ENCODE data around the gene KIAA1328.
"Not testable (repeated sequence)": the region's sequence is repeated elsewhere in the genome, so short reads cannot be mapped to it uniquely, and the experiment has no call there.

The KIAA1328 gene

DNA sequence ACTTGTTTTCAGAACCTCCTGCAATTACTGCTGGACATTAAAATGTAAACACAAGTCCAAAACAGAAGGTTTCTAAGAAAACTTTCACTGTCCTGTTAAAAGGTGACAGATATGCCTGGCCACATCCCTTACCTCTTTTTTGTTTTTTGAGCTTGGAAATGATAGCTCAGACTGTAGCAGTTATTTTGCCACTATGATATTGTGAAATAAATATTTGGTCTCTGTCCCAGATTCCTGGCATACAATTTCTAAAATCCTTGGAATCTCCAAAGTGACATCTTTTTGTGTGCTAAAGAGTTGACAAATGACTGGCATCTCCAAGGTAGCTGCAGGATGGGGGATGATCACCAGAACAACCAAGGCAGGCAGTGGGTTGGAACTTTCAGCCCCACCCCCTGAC, 17.0 kb upstream of the KIAA1328 start:
- Histone ChIP-seq H3K4me2 (ENCODE audit: low read length) (no peak overlapping the region), H3K36me3 (ENCODE audit: insufficient read depth, low read length) (peaks cover 18% of the 10 kb centered on the region), H3K4me3 (ENCODE audit: low read length) (no peak overlapping the region), H3K9ac (ENCODE audit: low read depth, low read length) (no peak overlapping the region), H3K9me3 (replicated peaks; ENCODE audit: low read length) (no peaks in the 10 kb centered on the region), H3K27me3 (ENCODE audit: control insufficient read depth, insufficient read depth, low read length) (no peaks in the 10 kb centered on the region), H3K4me1 (ENCODE audit: control insufficient read depth, insufficient read depth, low read length) (peaks cover 5% of the 10 kb centered on the region)

DNA sequence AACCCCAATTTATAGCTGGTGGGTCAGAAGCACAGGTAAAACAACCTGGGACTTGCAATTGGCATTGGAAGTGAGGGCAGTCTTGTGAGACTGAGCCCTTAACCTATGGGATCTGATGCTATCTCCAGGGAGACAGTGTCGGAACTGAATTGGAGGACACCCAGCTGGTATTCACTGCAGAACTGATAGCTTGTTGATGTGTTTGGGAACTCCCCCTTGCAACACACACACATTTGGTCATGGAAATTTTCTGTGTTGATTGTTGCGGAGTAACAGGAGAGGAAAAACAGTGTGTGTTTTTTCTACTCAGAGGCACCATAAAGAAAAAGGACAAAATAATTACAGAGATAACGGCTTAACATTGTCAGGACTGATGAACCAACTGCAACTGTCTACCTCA, 16.2 kb upstream of the KIAA1328 start:
- H3K9ac ChIP-seq (ENCODE audit: low read depth, low read length) = no peak overlapping the region
- no peaks in the 10 kb centered on the region for H3K27me3 ChIP-seq (ENCODE audit: control insufficient read depth, insufficient read depth, low read length)
- H3K4me2 ChIP-seq (ENCODE audit: low read length) = no peak overlapping the region
- peaks cover 5% of the 10 kb centered on the region for H3K4me1 ChIP-seq (ENCODE audit: control insufficient read depth, insufficient read depth, low read length)
- H3K36me3 ChIP-seq (ENCODE audit: insufficient read depth, low read length) = peaks cover 17% of the 10 kb centered on the region
- no peaks in the 10 kb centered on the region for H3K9me3 ChIP-seq (replicated peaks; ENCODE audit: low read length)
- H3K4me3 ChIP-seq (ENCODE audit: low read length) = no peak overlapping the region

DNA sequence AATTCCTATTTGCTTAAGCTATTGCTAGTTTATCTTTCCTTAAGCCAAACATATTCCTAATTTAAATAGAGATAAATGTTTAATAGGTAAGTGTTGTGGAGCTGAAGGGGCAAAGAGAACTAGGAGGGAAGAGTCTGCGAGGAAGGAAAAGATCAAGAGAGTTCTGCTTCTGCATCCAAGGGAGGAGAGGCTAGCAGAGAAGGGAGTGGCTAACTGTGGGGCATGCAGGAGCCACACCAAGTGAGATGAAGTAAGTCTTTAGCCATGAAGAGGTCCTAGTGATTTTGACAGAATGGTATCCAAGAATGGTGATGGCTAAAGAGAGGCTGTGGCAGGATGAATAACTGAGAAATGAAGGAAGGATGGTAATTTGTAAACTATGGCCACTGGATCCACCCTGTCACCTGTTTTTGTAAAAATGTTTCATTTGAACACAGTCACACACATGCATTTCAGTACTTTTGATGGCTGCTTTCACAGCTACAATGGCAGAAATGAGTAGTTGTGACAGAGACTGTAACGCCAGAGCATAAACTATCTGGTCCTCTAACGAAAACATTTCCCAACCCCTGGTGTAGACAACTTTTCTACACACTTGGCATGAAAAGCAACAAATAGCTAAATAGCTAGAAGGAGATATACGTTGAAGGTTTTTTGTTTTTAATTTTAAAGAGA, 15.7 kb upstream of the KIAA1328 start:
- H3K4me2 ChIP-seq (ENCODE audit: low read length) = no peak overlapping the region

DNA sequence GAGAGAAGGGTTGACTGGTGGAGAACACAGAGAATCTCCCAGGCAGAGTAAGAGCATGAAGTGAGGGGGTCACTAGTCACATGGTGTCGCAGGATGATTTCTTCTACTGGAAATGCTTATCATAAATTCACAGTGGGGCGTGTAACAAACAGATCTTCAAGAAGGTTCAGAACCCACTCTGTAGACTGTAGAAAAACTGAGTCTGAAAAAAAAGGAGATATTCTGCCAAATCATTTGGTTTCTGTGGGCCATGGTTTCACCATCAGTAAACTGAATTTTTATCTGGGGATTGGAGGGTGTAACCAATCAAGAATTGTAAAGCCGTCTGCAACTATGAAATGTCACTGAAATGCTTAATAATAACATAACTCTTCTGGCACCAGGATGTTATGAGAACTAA, 15.1 kb upstream of the KIAA1328 start:
- H3K4me2 ChIP-seq (ENCODE audit: low read length) = no peak overlapping the region
- peaks cover 27% of the 10 kb centered on the region for H3K36me3 ChIP-seq (ENCODE audit: insufficient read depth, low read length)
- H3K9me3 ChIP-seq (replicated peaks; ENCODE audit: low read length) = no peaks in the 10 kb centered on the region
- H3K27me3 ChIP-seq (ENCODE audit: control insufficient read depth, insufficient read depth, low read length) = no peaks in the 10 kb centered on the region
- no peak overlapping the region for H3K9ac ChIP-seq (ENCODE audit: low read depth, low read length)
- peaks cover 3% of the 10 kb centered on the region for H3K4me1 ChIP-seq (ENCODE audit: control insufficient read depth, insufficient read depth, low read length)
- no peak overlapping the region for H3K4me3 ChIP-seq (ENCODE audit: low read length)

More for the DNA sequence above, 15.7 kb upstream of the KIAA1328 start:
- no peak overlapping the region for H3K9ac ChIP-seq (ENCODE audit: low read depth, low read length)
- no peak overlapping the region for H3K4me3 ChIP-seq (ENCODE audit: low read length)
- peaks cover 5% of the 10 kb centered on the region for H3K4me1 ChIP-seq (ENCODE audit: control insufficient read depth, insufficient read depth, low read length)
- H3K9me3 ChIP-seq (replicated peaks; ENCODE audit: low read length) = no peaks in the 10 kb centered on the region
- no peaks in the 10 kb centered on the region for H3K27me3 ChIP-seq (ENCODE audit: control insufficient read depth, insufficient read depth, low read length)
- H3K36me3 ChIP-seq (ENCODE audit: insufficient read depth, low read length) = peaks cover 22% of the 10 kb centered on the region

DNA sequence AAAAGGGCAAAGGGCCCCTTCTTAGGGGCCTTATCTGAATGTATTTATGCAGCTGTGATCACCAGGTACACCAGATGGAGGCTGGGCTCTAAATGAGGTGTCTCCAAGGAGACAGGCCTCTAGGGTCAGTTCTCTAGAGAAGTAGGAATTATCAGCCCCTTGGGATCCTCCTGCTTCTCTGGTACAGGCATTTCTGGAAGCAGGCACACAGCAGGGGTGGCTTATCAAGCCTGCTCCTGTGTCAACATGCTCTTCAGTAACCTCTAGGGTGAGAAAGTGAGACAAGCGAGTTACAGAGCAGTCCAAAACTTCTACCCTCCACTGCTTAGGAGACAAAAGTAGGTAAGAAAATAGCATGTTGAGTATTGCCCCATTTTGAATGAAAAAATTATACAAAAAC, 13.9 kb upstream of the KIAA1328 start:
- no peak overlapping the region for H3K4me2 ChIP-seq (ENCODE audit: low read length)
- peaks cover 30% of the 10 kb centered on the region for H3K36me3 ChIP-seq (ENCODE audit: insufficient read depth, low read length)
- no peaks in the 10 kb centered on the region for H3K9me3 ChIP-seq (replicated peaks; ENCODE audit: low read length)
- no peaks in the 10 kb centered on the region for H3K27me3 ChIP-seq (ENCODE audit: control insufficient read depth, insufficient read depth, low read length)
- no peak overlapping the region for H3K9ac ChIP-seq (ENCODE audit: low read depth, low read length)
- no peak overlapping the region for H3K4me3 ChIP-seq (ENCODE audit: low read length)
- no peaks in the 10 kb centered on the region for H3K4me1 ChIP-seq (ENCODE audit: control insufficient read depth, insufficient read depth, low read length)

DNA sequence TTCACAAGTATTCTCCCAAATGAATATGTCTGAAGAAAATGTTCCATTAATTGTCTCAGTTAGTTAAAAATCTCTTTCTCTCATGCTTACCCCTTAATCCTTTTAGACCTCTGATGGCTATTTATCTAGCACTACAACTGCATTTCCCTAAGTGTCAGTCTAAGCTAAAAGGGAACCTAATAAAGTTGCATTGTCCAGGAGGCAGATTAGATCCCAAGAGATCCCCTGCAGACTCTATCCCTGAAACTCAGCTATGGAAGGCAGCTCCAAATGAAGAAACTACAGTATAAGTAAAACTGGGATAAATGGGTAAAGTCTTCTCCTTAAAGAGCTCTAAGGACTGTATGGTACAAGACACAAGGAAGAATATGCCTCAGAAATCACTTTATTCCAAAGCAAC, 12.8 kb upstream of the KIAA1328 start:
- not testable (repeated sequence) for H3K9me3 ChIP-seq (replicated peaks; ENCODE audit: low read length); H3K4me2 ChIP-seq (ENCODE audit: low read length); H3K9ac ChIP-seq (ENCODE audit: low read depth, low read length); H3K27me3 ChIP-seq (ENCODE audit: control insufficient read depth, insufficient read depth, low read length); H3K4me1 ChIP-seq (ENCODE audit: control insufficient read depth, insufficient read depth, low read length); H3K4me3 ChIP-seq (ENCODE audit: low read length)
- peaks cover 30% of the 10 kb centered on the region for H3K36me3 ChIP-seq (ENCODE audit: insufficient read depth, low read length)

DNA sequence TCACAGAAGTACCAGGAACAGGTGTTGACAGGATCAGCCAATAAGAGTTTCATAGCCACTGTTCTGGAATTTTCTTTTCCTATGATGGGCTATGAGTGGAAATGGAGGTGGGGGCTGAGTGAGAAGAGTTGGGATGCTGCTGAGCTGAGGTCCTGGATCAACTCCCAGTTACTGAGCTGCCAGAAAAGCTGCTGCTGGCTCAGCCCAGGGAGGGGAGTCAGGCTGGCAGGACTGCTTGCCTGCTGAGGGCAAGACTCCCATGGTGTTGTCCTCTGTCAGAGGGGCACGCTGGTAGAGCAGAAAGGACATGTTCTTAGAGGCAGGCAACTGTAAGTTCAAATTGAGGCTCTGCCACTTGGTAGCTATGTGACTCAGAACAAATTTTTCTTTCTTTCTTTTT, 11.9 kb upstream of the KIAA1328 start:
- no peaks in the 10 kb centered on the region for H3K9me3 ChIP-seq (replicated peaks; ENCODE audit: low read length)
- H3K27me3 ChIP-seq (ENCODE audit: control insufficient read depth, insufficient read depth, low read length) = no peaks in the 10 kb centered on the region
- no peak overlapping the region for H3K4me3 ChIP-seq (ENCODE audit: low read length)
- no peak overlapping the region for H3K9ac ChIP-seq (ENCODE audit: low read depth, low read length)
- peaks cover 30% of the 10 kb centered on the region for H3K36me3 ChIP-seq (ENCODE audit: insufficient read depth, low read length)
- no peak overlapping the region for H3K4me2 ChIP-seq (ENCODE audit: low read length)
- H3K4me1 ChIP-seq (ENCODE audit: control insufficient read depth, insufficient read depth, low read length) = no peaks in the 10 kb centered on the region

DNA sequence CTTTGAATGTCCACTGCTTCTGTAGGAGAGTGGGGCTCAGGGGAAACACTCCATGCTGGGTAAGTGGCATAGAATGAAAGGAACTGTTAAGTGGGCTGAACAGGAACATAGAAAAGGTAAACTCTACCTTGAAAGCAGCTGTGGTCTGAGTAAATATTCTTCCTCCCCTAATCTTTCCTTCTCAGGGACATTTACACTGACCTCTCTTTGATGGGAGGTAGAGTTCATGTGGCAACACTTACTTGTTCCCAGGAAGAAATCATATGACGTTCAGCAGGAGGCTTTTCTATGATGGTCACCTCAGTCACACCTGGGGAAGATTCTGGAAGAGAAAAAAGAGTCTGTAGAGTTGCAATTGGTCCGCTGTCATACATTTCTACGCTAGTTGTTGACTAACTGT, 10.3 kb upstream of the KIAA1328 start:
- no peaks in the 10 kb centered on the region for H3K4me1 ChIP-seq (ENCODE audit: control insufficient read depth, insufficient read depth, low read length)
- H3K27me3 ChIP-seq (ENCODE audit: control insufficient read depth, insufficient read depth, low read length) = no peaks in the 10 kb centered on the region
- peaks cover 35% of the 10 kb centered on the region for H3K36me3 ChIP-seq (ENCODE audit: insufficient read depth, low read length)
- H3K4me2 ChIP-seq (ENCODE audit: low read length) = no peak overlapping the region
- no peak overlapping the region for H3K9ac ChIP-seq (ENCODE audit: low read depth, low read length)
- H3K9me3 ChIP-seq (replicated peaks; ENCODE audit: low read length) = no peaks in the 10 kb centered on the region
- no peak overlapping the region for H3K4me3 ChIP-seq (ENCODE audit: low read length)

DNA sequence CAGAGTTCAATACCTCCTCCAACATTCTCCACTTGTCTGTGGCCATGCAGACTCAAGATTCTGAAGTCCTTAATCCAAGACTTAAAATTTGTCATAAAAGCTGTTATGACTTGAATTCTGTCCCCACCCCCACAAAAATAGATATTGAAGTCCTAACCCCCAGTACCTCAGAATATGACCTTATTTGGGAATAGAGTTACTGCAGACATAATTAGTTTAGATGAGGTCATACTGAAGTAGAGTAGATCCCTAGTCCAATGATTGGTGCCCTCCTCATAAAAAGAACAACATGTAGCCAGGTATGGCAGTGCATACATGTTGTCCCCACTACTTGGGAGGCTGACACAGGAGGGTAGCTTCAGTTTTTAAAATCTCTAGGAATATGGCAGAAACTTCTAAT, 9.3 kb upstream of the KIAA1328 start:
- Histone ChIP-seq H3K9me3 (replicated peaks; ENCODE audit: low read length) (no peaks in the 10 kb centered on the region), H3K4me3 (ENCODE audit: low read length) (no peak overlapping the region), H3K4me2 (ENCODE audit: low read length) (no peak overlapping the region), H3K9ac (ENCODE audit: low read depth, low read length) (no peak overlapping the region), H3K4me1 (ENCODE audit: control insufficient read depth, insufficient read depth, low read length) (no peaks in the 10 kb centered on the region), H3K27me3 (ENCODE audit: control insufficient read depth, insufficient read depth, low read length) (no peaks in the 10 kb centered on the region), H3K36me3 (ENCODE audit: insufficient read depth, low read length) (peaks cover 27% of the 10 kb centered on the region)

DNA sequence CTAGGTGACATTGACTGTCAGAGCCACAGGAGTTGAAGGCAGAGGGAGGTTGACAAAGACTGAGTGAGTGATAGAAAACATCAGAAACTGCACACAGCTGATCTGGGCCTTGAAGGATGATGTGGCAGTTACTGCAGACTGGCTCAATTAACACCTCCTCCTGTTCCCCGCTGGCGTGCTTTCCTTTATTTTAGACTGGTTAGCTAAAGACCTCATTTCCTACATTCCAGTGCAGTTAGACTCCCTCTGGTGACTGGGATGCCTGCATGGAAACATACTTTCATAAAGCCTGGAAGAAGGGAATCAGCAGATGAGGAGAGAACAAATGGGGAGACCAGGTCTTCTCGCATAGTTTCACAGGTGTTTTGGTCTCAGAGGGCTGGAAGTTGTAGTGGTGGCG, 7.2 kb upstream of the KIAA1328 start:
- Histone ChIP-seq H3K27me3 (ENCODE audit: control insufficient read depth, insufficient read depth, low read length) (no peaks in the 10 kb centered on the region), H3K36me3 (ENCODE audit: insufficient read depth, low read length) (peaks cover 27% of the 10 kb centered on the region), H3K4me3 (ENCODE audit: low read length) (no peak overlapping the region), H3K9me3 (replicated peaks; ENCODE audit: low read length) (no peaks in the 10 kb centered on the region), H3K4me1 (ENCODE audit: control insufficient read depth, insufficient read depth, low read length) (no peaks in the 10 kb centered on the region), H3K9ac (ENCODE audit: low read depth, low read length) (no peak overlapping the region), H3K4me2 (ENCODE audit: low read length) (no peak overlapping the region)

DNA sequence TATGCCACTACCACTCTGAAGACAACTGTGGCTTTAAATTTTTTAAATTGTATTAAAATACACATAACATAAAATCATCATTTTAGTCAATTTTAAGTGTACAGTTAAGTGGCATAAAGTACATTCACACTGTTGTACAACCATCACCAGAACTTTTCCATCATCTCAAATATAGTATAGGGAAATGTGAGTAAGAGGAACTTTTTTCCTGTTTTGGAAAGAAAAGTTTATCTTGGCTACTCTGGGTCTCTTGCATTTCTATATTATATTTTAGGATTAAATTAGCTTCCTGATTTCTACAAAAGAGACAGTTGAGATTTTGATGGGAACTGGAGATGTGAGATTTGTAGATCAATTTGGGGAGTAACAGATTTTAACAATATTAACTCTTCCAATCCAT, 3.4 kb upstream of the KIAA1328 start:
- Histone ChIP-seq H3K4me1 (ENCODE audit: control insufficient read depth, insufficient read depth, low read length) (peaks cover 16% of the 10 kb centered on the region), H3K9ac (ENCODE audit: low read depth, low read length) (no peak overlapping the region), H3K36me3 (ENCODE audit: insufficient read depth, low read length) (peaks cover 6% of the 10 kb centered on the region), H3K27me3 (ENCODE audit: control insufficient read depth, insufficient read depth, low read length) (no peaks in the 10 kb centered on the region), H3K9me3 (replicated peaks; ENCODE audit: low read length) (no peaks in the 10 kb centered on the region), H3K4me3 (ENCODE audit: low read length) (no peak overlapping the region), H3K4me2 (ENCODE audit: low read length) (no peak overlapping the region)

DNA sequence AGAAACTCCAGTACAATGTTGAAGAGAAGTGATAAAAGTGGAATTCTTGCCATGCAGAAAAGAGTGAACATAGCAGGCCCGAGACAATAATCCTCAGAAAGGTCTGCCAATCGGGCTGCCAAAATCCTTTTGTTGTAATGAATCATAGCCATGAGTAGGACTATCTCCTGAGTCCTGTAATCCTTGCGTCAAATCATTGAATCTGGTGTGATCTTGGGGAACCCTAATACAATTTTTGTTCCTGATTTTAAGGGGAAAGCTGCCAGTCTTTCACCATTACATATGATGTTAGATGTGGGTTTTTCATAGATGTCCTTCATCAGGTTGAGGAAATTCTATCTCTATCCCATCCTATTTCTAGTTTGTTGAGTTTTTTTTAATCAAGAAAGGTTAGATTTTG, 2.4 kb upstream of the KIAA1328 start:
- Histone ChIP-seq H3K4me1 (ENCODE audit: control insufficient read depth, insufficient read depth, low read length) (peaks cover 24% of the 10 kb centered on the region), H3K4me3 (ENCODE audit: low read length) (no peak overlapping the region), H3K4me2 (ENCODE audit: low read length) (no peak overlapping the region), H3K27me3 (ENCODE audit: control insufficient read depth, insufficient read depth, low read length) (no peaks in the 10 kb centered on the region), H3K36me3 (ENCODE audit: insufficient read depth, low read length) (peaks cover 6% of the 10 kb centered on the region), H3K9me3 (replicated peaks; ENCODE audit: low read length) (no peaks in the 10 kb centered on the region), H3K9ac (ENCODE audit: low read depth, low read length) (no peak overlapping the region)
